GM18873 (cell line): ENCODE data around the gene RNFT2.

ENCODE experiments used
- ATAC-seq: cut with Tn5 transposase; IDR thresholded peaks from one replicate; pipeline ENCODE4 v1.9.1; 2021; ENCODE audit warnings: mild to moderate bottlenecking, moderate library complexity, moderate number of reproducible peaks; ENCODE audit not compliant: unreplicated experiment, low FRiP score

RNFT2 gene, protein sequence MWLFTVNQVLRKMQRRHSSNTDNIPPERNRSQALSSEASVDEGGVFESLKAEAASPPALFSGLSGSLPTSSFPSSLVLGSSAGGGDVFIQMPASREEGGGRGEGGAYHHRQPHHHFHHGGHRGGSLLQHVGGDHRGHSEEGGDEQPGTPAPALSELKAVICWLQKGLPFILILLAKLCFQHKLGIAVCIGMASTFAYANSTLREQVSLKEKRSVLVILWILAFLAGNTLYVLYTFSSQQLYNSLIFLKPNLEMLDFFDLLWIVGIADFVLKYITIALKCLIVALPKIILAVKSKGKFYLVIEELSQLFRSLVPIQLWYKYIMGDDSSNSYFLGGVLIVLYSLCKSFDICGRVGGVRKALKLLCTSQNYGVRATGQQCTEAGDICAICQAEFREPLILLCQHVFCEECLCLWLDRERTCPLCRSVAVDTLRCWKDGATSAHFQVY

DNA sequence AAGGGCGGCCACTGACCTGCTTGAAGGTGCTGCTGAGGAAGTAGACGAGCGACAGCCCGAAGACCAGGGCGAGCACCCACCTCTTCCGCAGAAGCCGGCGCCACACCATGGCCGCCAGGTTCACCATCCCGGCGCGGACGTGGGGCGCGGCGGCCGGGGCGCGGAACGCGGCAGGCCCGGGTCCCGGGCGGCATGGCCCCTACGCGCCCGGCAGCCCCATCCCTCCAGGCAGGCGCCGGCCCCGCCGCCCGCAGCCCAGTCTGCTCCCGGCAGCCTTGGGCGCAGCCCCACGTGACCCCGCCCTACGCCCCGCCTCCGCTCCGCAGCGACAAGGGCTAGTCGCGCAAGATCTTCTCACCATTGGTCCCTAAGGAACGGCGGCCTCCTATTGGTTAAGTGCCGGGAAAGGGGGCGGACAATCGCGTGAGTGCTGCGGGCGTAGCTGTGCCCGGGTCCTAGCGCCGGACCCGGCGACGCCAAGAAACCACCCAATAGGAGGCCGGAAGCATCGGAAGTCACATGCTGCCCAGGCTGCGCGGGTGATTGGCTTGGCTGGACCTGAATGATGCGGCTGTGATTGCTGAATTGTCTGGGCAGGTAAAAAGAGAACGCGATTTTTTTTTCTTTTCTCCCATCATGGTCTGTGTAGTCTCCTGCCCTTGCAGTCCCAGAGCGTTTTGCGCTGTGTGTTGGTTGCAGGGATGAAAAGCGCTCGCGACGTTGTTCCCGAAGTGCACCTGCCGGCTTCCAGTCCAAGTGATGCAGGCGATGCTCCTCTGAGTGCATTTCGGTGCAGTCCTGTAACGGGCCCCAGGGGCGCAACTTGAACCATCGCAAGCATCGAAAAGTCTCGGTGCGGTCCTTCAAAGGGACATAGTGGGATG is at the start of gene RNFT2, which contains the start of gene SPRING1:
Gene RNFT2 (plus strand): TSS at position 542 of the 884 bp plus-strand sequence. CDS start 2,183 bp downstream, outside the sequence.
Gene SPRING1 (minus strand): TSS at position 296 of the 884 bp plus-strand sequence. CDS start 169 bp downstream, at position 127.
- peak; percentile 97 for ATAC-seq

DNA sequence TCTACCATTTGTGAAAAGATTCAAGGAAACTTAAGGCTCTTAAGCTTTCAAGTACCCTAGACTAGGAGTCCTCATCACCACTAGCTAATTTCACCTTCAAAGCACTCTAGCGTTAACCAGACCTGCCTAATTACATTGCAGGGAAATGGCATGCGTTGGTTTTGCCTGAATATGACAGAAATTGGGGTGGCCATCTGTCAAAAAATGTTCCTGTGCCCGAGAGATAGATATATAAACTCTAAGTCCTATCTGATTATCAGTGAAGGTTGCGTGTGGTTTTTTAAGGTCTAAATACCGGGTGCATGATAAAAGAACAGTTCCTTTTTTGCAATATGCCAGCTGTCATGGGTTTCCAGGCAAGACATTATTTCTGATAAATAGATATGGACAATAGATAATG is 48.6 kb upstream of the RNFT2 start:
- ATAC-seq: no peak

DNA sequence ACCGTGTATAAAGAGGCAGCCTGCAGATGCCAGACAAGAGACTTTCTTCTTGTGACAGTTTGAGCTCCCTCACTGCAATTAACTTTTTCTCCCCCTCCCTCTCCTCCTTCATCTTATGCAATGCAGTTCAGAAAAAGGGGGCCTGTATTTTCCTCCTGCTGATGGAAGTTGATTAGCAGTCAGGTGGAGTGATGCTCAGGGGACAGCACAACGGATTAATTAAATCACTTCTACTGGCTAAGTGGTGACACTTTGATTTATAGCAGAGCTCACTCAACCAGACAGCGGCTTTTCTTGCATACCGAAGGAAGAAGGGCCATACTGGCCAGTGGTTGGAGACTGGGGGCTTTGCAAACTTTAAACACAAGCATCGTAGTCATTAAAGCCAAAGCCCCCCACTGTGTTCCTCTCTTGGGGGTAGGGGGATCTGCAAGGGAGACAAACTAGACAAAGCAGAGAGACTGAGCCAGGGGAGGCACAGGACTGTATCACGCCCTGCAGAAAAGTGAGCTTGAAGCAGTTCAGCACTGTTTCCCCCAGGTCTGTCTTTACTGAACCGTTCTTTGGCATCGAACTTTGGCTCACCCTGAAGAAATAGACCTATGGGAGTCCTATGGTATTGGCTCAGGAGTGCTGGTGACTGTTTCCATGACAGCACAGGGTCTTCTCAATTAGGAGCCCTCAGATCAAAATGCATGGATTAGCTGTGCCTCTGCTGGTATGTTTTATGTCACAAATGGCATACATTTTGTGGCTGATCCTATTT is 48.0 kb upstream of the RNFT2 start:
- ATAC-seq: no peak

DNA sequence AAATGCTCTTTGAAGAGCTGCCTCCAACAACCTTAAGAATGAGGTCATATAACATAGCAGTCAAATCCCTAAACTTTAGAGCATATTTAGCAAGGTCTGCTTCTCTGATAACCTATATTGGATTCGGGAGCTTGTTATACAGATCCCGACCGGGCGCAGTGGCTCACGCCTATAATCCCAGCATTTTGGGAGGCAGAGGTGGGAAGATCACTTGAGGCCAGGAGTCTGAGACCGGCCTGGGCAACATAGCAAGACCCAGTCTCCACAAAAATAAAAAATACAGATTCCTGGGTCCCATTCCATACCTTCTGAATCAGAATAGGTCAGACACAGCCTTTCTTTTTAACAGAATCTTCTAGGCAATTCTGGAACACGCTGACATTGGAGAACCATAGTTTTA is 46.9 kb upstream of the RNFT2 start:
- ATAC-seq: no peak

DNA sequence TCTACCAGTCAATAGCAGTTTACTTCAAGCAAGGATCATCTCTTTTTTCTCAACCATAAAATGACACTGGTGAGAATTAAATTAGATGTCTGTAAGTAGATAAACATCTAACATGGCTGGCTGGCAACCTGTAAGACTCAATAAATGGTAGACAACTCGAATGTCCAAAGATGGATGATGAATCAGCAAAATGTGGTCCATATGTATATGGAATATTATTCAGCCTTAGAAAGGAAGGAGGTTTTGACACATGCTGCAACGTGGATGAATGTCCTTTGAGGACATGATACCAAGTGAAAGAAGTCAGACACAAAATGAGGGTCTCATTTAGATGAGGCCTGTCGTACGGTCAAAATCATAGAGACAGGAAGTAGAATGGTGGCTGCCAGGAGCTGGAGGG is 46.5 kb upstream of the RNFT2 start:
- no peak for ATAC-seq

DNA sequence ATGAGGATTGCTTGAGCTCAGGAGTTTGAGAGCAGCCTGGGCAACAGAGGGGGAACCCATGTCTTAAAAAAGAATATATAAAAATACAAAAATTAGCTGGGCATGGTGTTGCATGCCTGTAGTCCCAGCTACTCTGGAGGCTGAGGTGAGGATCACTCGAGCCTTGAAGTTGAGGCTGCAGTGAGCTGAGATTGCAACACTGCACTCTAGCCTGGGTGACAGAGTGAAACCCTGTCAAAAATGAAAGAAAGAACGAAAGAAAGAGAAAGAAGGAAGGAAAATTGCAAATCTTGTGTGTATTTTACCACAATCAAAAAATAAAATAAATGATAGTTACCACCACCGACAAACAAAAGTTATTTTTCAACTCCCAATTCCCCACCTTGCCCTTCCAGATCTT is 45.5 kb upstream of the RNFT2 start:
- no peak for ATAC-seq

DNA sequence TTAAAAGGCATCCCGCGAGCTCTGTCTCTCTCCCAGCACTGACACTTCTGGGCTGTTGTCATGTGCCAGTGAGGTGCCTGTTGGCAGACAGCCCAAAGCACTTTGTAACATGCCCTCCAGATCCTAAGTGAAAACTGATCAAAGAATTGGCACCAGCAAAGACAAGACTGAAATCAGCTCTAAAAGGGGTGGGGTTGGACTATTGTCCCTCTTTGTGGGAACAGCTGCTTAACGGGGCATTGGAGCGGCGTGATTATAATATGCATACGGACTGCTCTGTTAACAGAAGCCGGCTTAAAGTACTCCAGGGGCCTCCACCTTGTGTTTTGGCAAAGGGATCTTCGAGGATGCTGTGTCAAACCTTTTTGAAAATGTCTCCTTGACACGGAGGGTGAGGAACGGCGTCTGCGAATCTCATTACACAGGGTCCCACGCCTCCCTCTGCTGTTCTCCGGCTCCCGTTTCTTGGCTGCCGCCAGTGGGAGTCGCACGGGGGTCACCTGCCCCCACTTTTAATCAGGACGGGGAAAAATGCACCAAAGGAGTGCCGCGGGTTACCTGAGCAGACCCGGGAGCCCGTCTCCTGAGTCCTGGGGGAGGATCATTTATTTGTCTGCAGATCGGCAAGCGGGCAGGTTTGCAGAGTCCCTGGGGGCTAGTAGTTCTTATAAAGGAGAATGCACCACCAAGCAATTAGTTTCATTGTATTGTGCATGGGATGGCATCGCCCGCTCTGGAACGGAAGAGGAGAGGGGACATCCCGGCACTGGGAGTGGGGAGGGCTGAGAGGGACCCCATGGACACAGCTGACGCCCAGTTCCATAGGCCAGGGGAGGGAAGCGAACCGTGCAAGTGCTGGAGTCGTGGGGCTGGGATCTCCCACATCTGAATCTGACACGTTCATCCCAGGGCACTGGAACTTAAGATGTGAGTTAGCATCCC is 44.6 kb upstream of the RNFT2 start:
- no peak for ATAC-seq

DNA sequence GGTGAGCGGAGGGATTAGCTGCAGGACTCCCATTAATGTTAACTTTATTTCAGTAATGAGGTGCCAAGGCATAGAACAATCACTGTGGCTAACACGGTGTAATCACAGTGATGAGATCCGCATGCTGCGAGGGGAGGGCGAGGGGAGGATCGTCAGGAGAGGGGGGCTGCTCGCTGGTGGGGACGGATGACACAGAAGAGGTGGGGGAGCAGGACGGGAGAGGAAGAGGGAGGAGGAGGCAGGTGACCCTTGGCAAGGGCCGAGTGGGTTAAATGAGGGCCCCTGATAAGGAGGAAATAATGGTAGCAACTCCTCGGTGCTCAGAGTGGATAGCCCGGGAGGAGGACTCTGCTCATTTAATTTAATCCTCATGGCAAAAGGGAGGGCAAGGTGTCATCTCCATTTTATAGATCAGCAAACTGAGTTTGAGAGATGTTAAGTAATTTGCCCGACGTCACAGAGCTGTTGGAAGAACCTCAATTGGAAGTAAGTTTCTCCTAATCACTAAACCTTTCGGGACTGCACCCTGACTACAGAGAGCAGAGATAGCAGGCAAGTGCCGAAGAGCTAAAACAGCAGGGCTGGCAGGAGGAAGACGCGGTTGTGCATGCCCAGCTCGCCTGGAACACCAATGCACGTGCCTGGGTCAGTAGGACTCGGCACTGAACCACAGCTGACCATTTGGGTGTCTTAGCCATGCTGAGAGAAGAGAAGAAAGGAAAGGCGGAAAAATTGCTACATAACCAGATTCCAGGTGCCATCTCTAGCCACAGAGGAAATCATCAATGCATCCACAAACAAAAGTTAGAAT is 43.3 kb upstream of the RNFT2 start:
- no peak for ATAC-seq

DNA sequence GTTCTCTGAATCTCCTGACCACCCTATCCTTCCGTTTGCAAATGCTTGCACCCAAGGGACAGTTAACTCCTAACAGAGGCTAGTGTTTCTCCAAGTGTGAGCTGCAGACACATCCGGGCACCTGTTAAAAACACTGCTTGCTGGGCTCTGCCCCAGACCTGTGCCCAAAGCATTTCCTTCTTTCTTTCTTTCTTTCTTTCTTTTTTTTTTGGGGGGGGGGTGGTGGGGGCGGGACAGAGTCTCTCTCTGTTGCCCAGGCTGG is 42.7 kb upstream of the RNFT2 start:
- no peak for ATAC-seq

DNA sequence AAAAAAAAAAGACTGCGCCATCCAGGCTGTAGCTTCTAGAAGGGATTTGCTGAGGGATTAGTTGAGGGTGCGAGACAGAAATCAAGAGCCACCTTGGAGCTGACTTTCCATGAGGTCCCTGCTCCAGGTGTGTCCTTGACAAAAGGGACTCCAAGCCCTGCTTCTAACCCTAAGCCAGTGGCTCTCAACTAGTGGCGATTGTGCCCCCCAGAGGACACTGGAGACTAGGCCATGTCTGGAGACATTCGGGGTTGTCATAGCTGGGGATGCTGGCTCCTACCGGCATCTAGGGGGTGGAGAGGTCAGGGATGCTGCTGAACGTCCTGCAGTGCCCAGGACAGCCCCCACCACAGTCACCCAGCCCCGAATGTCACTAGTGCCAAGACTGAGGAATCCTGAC is 40.8 kb upstream of the RNFT2 start:
- no peak for ATAC-seq

DNA sequence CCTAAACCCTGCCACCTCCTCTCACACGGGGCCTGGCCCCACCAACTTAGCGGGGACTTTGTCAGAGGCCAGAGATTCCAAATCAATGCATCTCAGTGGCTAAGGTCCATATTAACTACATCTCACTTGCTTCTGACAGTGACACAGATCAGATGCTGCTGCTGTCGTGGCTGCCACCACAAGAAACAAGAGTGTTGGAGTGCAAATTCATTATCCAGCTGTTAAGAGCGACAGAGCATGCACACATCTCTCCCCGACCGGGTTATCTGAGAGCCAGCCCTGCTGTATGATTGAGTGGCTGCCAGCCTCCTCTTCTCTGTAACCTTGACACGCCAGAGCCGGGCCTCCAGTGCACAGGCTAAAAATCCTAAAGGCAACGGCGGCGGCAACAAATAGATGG is 40.4 kb upstream of the RNFT2 start:
- ATAC-seq: no peak

DNA sequence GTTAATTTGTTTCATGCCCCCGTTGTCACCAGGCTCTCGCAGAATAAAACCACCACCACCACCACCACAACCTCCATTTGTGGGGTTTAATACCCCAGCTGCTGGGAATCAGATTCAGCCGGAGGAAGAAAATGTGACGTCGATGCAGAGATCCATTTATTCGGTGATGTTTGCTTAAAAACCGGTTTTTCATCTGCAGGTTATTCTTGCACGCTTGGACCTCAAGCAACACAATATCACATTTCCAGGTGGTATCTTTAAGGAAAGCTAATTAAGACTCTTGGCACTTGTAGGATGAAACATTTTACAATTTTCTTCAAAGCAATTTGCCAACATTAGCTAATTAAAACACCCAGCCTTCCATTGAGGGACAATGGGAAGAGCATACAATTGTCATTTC is 40.0 kb upstream of the RNFT2 start:
- ATAC-seq: no peak

DNA sequence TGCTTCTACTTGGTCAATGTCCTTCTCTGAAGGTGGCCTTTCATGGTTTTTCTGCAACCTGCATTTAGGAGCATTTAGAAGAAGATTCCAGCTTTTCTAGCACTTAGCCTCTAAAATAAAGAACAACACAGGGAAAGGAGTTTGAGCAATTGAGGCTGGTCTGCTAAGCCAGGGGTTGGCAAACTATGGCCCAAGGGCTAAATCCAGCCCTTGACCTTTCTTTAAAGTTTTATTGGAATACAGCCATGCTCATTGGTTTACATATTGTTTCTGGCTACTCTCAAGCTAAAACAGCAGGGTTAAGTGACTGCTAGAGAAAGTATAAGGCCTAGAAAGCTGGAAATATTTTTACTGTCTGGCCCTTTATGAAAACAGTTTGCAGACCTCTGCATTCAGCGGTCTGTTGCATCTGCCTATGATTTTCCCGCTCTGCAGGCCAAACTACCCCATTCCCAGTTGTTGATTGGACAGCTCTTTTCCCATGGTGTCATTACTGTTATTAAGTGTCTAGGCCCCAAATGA is 39.5 kb upstream of the RNFT2 start:
- no peak for ATAC-seq

DNA sequence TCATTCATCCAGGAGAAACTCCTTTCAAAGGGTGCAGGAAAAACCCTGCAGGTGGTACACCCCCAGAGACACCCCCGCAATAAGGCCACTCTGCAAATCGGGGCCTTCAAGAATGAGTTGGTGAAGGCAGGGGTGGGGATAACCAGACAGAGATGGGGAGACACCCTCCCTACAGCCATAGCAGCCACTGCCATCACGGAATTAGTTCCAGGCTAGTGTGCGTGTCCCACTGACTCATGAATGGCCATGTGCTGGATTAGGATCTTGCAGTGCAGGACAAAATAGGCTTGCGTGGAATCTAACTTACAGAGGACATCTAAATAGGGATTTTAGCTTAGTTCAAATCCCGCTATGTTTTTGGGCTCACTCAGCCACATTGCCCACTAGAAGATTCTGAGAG is 38.0 kb upstream of the RNFT2 start:
- no peak for ATAC-seq

DNA sequence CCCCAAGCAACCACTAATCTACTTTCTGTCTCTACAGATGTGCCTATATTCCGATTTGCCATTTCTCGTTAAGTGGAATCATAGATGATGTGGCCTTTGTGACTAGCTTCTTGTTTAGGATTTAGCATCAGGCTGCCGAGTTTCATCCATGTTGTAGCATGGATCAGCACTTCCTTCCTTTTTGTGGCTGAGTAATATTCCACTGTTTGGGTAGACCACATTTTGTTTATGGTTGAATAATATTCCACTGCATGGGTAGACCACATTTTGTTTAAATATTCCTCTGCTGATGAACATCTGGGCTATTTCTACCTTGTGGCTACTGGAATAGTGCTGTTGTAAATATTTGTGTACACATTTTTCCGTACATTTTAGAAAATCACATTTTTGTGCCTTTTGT is 36.7 kb upstream of the RNFT2 start:
- no peak for ATAC-seq

DNA sequence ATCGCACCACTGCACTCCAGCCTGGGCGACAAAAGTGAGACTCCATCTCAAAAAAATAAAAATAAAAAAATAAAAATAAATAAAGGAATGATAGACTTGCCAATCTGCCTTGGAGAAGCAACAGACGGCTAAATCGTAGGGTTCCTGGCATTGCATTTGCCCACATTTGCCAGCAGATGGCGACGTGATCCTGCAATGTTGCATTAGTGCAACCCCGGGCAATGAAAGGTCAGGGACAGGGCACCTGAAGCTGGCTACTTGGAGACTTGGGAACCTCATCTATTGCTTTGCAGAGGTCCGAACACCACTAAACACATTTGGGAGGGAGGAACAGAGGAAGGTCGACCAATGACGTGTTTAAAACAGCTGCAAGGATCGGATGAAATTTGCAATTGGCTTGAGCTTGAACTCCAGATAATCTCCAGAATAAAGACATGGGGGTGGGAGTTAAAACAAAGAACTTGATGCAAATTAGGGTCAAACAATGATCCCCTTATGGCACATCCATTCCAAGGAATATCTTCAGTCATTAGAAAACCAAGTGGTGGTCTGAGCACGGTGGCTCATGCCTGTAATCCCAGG is 34.8 kb upstream of the RNFT2 start:
- ATAC-seq: no peak

DNA sequence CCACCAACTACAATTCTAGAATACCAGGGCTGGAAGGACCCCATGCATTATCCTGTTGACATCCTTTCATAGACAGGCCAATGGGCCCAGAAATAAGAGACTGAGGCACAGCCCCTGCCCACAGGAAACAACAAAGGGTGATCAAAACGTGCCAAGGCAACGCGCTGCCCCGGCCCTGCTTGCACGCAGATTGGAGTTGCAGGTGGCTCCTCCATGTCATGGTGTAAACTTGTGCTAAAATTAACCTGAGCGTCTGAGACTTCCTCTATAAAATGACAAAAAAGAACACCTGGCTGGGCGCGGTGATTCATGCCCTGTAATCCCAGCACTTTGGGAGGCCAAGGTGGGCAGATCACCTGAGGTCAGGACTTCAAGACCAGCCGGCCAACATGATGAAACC is 30.4 kb upstream of the RNFT2 start:
- no peak for ATAC-seq
